Measurements from ENCODE around the gene THRB. TPM values are rescaled to one million over a fixed set of nuclear protein-coding genes. Genes with fewer than 3 reads are reported as not detected.

THRB gene
- total RNA-seq, result 0.19 and 1.4 TPM in 2 replicates

DNA sequence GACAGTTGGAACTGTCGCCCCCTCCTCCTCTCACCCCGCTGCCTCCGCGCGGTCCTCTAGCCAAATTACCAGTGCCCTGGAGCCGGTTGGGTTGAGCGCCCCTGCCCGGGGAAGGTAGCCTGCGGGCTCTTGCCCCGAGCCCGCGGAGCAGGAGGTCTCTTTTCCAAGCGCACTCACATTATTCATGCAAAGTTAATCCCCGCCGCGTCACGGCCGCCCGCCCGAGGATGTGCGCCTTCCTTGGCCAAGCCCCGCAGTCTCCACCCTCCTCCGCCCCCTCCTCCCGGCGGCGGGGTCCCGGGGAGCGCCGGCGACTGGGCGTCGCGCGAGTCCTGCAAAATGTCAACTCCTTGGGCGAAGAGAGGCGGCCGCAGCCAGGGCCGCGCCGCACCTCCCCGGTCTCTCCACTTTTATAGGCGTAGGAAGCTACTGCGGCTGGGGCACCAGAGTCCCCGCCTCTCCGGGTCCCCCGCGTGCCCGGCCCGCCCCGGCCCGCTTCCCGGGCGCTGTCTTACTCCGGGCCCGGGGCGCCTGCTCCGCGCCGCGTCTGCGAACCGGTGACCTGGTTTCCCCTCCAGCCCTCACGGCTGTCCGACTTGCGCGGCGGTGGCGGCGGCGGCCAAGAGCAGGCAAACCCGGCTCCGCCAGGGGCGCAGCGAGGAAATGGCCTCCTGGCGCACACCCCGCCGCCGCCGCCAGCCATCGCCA, at the start of gene THRB:
TSS of gene THRB (minus strand) at position 233 of the 708 bp plus-strand sequence.

Measured in regular cardiac myocyte (primary cell).